Measurements from ENCODE around the gene TSPAN9. TPM values are rescaled to one million over a fixed set of nuclear protein-coding genes. Genes with fewer than 3 reads are reported as not detected.
"Not testable (repeated sequence)": the region's sequence is repeated elsewhere in the genome, so short reads cannot be mapped to it uniquely, and the experiment has no call there.

The TSPAN9 gene
- total RNA-seq, 1 donor from 2014 or later: 238 TPM

- no peak for DNase-seq (ENCODE audit: low read depth)
These were observed 33.8 kb upstream of the TSPAN9 start for GRCh38 chr12:3043406-3043805.

- no peak for DNase-seq (ENCODE audit: low read depth)
These were observed 33.0 kb upstream of the TSPAN9 start for GRCh38 chr12:3044141-3044630.

- DNase-seq (ENCODE audit: low read depth): no peak
These were observed 31.7 kb upstream of the TSPAN9 start for GRCh38 chr12:3045494-3045893.

- DNase-seq (ENCODE audit: low read depth): no peak
These were observed 31.2 kb upstream of the TSPAN9 start for GRCh38 chr12:3045989-3046388.

- peak; percentile 82 for DNase-seq (ENCODE audit: low read depth)
These were observed 30.6 kb upstream of the TSPAN9 start for GRCh38 chr12:3046441-3047200.

- DNase-seq (ENCODE audit: low read depth): peak; percentile 65
These were observed 29.2 kb upstream of the TSPAN9 start for GRCh38 chr12:3047961-3048360.

GRCh38 chr12:3048540-3048939, 28.6 kb upstream of the TSPAN9 start:
- DNase-seq (ENCODE audit: low read depth): no peak

- peak; percentile 58 for DNase-seq (ENCODE audit: low read depth)
These were observed 28.0 kb upstream of the TSPAN9 start for GRCh38 chr12:3049176-3049575.

- DNase-seq (ENCODE audit: low read depth): peak; percentile 93
These were observed 27.4 kb upstream of the TSPAN9 start for GRCh38 chr12:3049611-3050249.

GRCh38 chr12:3054374-3054773, 22.8 kb upstream of the TSPAN9 start:
- no peak for DNase-seq (ENCODE audit: low read depth)

- DNase-seq (ENCODE audit: low read depth): no peak
These were observed 22.0 kb upstream of the TSPAN9 start for GRCh38 chr12:3055026-3055703.

- no peak for DNase-seq (ENCODE audit: low read depth)
These were observed 21.3 kb upstream of the TSPAN9 start for GRCh38 chr12:3055704-3056467.

GRCh38 chr12:3061059-3061458, 16.1 kb upstream of the TSPAN9 start:
- DNase-seq (ENCODE audit: low read depth): peak; percentile 83

- peak; percentile 62 for DNase-seq (ENCODE audit: low read depth)
These were observed 15.5 kb upstream of the TSPAN9 start for GRCh38 chr12:3061501-3062215.

- no peak for DNase-seq (ENCODE audit: low read depth)
These were observed 11.9 kb upstream of the TSPAN9 start for GRCh38 chr12:3065300-3065699.

- not testable (repeated sequence) for DNase-seq (ENCODE audit: low read depth)
These were observed 11.3 kb upstream of the TSPAN9 start for GRCh38 chr12:3065846-3066245.

GRCh38 chr12:3069714-3070113, 7.5 kb upstream of the TSPAN9 start:
- no peak for DNase-seq (ENCODE audit: low read depth)

GRCh38 chr12:3071107-3071506, 6.1 kb upstream of the TSPAN9 start:
- peak; percentile 25 for DNase-seq (ENCODE audit: low read depth)

GRCh38 chr12:3071710-3072109, 5.5 kb upstream of the TSPAN9 start:
- no peak for DNase-seq (ENCODE audit: low read depth)

GRCh38 chr12:3073438-3074250, 3.5 kb upstream of the TSPAN9 start:
- DNase-seq (ENCODE audit: low read depth): peak; percentile 88
